K562 (cell line): ENCODE results near the gene AMBRA1. TPM values are rescaled to one million over a fixed set of nuclear protein-coding genes. Genes with fewer than 3 reads are reported as not detected.

Source experiments
- AFF1 ChIP-seq, 2 experiments: fragments of 450-650 bp; IDR thresholded peaks; 2 replicates each; pipeline ENCODE4 v1.6.1; 2018; ENCODE audit warnings: mild to moderate bottlenecking in 2 of 2, low read depth in 1 of 2; ENCODE audit not compliant: partially characterized antibody in 2 of 2
- ARNT ChIP-seq, 2 experiments: fragments of 450-650 bp; IDR thresholded peaks; 2 replicates each; pipeline ENCODE4 v1.6.1; 2016; ENCODE audit warnings: mild to moderate bottlenecking in 1 of 2
- BRF1 ChIP-seq: IDR thresholded peaks from 3 replicates; pipeline ENCODE4 v1.6.1; 2011; ENCODE audit warnings: borderline replicate concordance, mild to moderate bottlenecking; ENCODE audit not compliant: insufficient read length; ENCODE audit errors: extremely low read depth
- ETS1 ChIP-seq: conservative IDR thresholded peaks from 2 replicates; pipeline ENCODE4 v1.6.1; 2011; ENCODE audit warnings: low read depth, mild to moderate bottlenecking, low read length; ENCODE audit not compliant: control insufficient read depth
- FOXJ3 ChIP-seq: sonication (generic); formaldehyde crosslinking; IDR thresholded peaks from 2 replicates; pipeline ENCODE4 v1.4.0; 2020; ENCODE audit warnings: mild to moderate bottlenecking, missing genetic modification reagents
- GMEB1 ChIP-seq: fragments of 250-450 bp; sonication (Bioruptor Pico); IDR thresholded peaks from 2 replicates; pipeline ENCODE4 v1.4.0; 2020; ENCODE audit warnings: mild to moderate bottlenecking
- GTF2A2 ChIP-seq: IDR thresholded peaks from 2 replicates; pipeline ENCODE4 v1.6.1; 2016; ENCODE audit warnings: mild to moderate bottlenecking, missing genetic modification characterization, missing compliant biosample characterization
- JUN ChIP-seq, 2 experiments: sonication (generic) in 1 of 2; formaldehyde crosslinking in 1 of 2; IDR thresholded peaks; 2 replicates each; pipeline versions ENCODE4 v1.6.1 to v1.8.0; 2012 to 2022; ENCODE audit warnings: borderline replicate concordance in 2 of 2, mild to moderate bottlenecking in 2 of 2, improper control_type of control experiment in 1 of 2, low read depth in 1 of 2, low read length in 1 of 2, missing genetic modification reagents in 1 of 2
- MED1 ChIP-seq: sonication (generic); formaldehyde crosslinking; IDR thresholded peaks from 2 replicates; pipeline ENCODE4 v1.8.1; 2023; ENCODE audit warnings: missing genetic modification reagents, borderline replicate concordance
- MTF1 ChIP-seq: fragments of 250-450 bp; sonication (Bioruptor Pico); IDR thresholded peaks from 2 replicates; pipeline ENCODE4 v1.9.0; 2021; ENCODE audit warnings: moderate library complexity, mild to moderate bottlenecking, inconsistent platforms, borderline replicate concordance
- MXD1 ChIP-seq: fragments of 250-450 bp; sonication (Bioruptor Pico); IDR thresholded peaks from 2 replicates; pipeline ENCODE4 v1.8.0; 2021; ENCODE audit warnings: borderline replicate concordance, mild to moderate bottlenecking, moderate library complexity; ENCODE audit not compliant: poor library complexity, severe bottlenecking
- NCOA6 ChIP-seq: fragments of 450-650 bp; IDR thresholded peaks from 2 replicates; pipeline ENCODE4 v1.6.1; 2017; ENCODE audit warnings: mild to moderate bottlenecking
- RCOR1 ChIP-seq, 2 experiments: IDR thresholded peaks; 2 replicates each; pipeline ENCODE4 v1.6.1; 2012; ENCODE audit warnings: low read depth in 2 of 2, low read length in 2 of 2, borderline replicate concordance in 1 of 2, improper control_type of control experiment in 1 of 2
- SRF ChIP-seq, 2 experiments: fragments of 250-450, 450-650 bp in 1 of 2; sonication (Bioruptor Pico) in 1 of 2; sonication (generic) in 1 of 2; formaldehyde crosslinking; IDR thresholded peaks; 2 replicates each; pipeline versions ENCODE4 v1.5.0 to v1.5.1; 2020 to 2022; ENCODE audit warnings: mild to moderate bottlenecking in 1 of 2, missing genetic modification reagents in 1 of 2
- SRSF1 ChIP-seq: fragments of 200-400 bp; formaldehyde crosslinking; IDR thresholded peaks from 2 replicates; pipeline ENCODE4 v1.6.1; 2017; ENCODE audit warnings: mild to moderate bottlenecking, low read depth, low read length, moderate library complexity
- ZC3H11A ChIP-seq: IDR thresholded peaks from 2 replicates; pipeline ENCODE4 v1.6.1; 2012; ENCODE audit warnings: low read depth, low read length, improper control_type of control experiment
- ZC3H8 ChIP-seq: fragments of 450-650 bp; IDR thresholded peaks from 2 replicates; pipeline ENCODE4 v1.6.1; 2017
- ZNF133 ChIP-seq: fragments of 250-450 bp; sonication (Bioruptor Pico); IDR thresholded peaks from 2 replicates; pipeline ENCODE4 v1.4.0; 2020; ENCODE audit warnings: mild to moderate bottlenecking
- ZNF347 ChIP-seq: fragments of 450-650 bp; formaldehyde crosslinking; IDR thresholded peaks from 2 replicates; pipeline ENCODE4 v1.4.0; 2020; ENCODE audit warnings: low read depth, mild to moderate bottlenecking, moderate library complexity
- polyA plus RNA-seq, 8 experiments: library from polyadenylated mRNA; depleted of rRNA in 4 of 8; stranded (reverse) in 5 of 8; unstranded in 3 of 8; fragments of >200 nt; fragmentation: Nextera tagmentation in 2 of 8; fragmentation: Illumina TruSeq in 1 of 8; extraction: Ambion mirVana in 2 of 8; extraction: Trizol in 1 of 8; gene quantifications; 2 replicates each; pipeline versions ENCODE4 v1.2.1 to v1.2.3, GENCODE V29; 2011 to 2014; ENCODE audit warnings: inconsistent platforms in 1 of 8, missing spikeins in 1 of 8
- total RNA-seq, 7 experiments: library from RNA; depleted of rRNA in 6 of 7; stranded (reverse); fragments of >200 nt in 6 of 7; fragmentation: Illumina TruSeq in 2 of 7; extraction: Trizol in 2 of 7; gene quantifications; 2 replicates each; pipeline versions ENCODE4 v1.2.1 to v1.2.3, GENCODE V29; 2011 to 2021; ENCODE audit warnings: low replicate concordance in 1 of 7

The AMBRA1 gene
- total and polyA plus RNA-seq, 9 of the 15 experiments (the other 6 are each of a cell fraction or from before 2014, with no cell fraction given), result 0.15 to 24.5 (median 13.0) TPM

- TF ChIP-seq SRF (CRISPR knock-in tag; IDR thresholded peaks at IDR 0.05) (no peak), NCOA6 (no peak), ZNF133 (no peak), ETS1 (no peak), ZC3H8 (no peak), MED1 (no peak), ARNT (IDR thresholded peaks at IDR 0.05) (peak in 1 of 2 experiments; percentile 62; a peak in 1 of 4 replicates), GMEB1 (CRISPR knock-in tag) (no peak), ZC3H11A (no peak), FOXJ3 (CRISPR knock-in tag) (no peak), BRF1 (no peak), MXD1 (CRISPR knock-in tag) (no peak), ZNF347 (CRISPR knock-in tag) (no peak), SRSF1 (no peak), GTF2A2 (tag) (no peak), AFF1 (IDR thresholded peaks at IDR 0.05; ENCODE audit: low read depth in 1 of 2, partially characterized antibody in 2 of 2) (peak in 1 of 2 experiments; percentile 54), MTF1 (CRISPR knock-in tag) (no peak), RCOR1 (IDR thresholded peaks at IDR 0.05; ENCODE audit: borderline replicate concordance in 1 of 2, low read depth in 2 of 2, low read length in 2 of 2) (peak; percentile 85 to 99; a peak in 3 of 4 replicates), JUN (IDR thresholded peaks at IDR 0.05; ENCODE audit: borderline replicate concordance, low read depth, low read length) (peak; percentile 88), JUN (CRISPR knock-in tag; IDR thresholded peaks at IDR 0.05; ENCODE audit: borderline replicate concordance) (no peak)
Measured at GRCh38 chr11:46597609-46598219, 3.9 kb upstream of the AMBRA1 start (continued).
